ENCODE data around the gene SLC50A1. TPM values are rescaled to one million over a fixed set of nuclear protein-coding genes. Genes with fewer than 3 reads are reported as not detected.

SLC50A1 gene
- total RNA-seq, 2 donors from 2014 or later, result 3.7 to 10.0 TPM

DNA sequence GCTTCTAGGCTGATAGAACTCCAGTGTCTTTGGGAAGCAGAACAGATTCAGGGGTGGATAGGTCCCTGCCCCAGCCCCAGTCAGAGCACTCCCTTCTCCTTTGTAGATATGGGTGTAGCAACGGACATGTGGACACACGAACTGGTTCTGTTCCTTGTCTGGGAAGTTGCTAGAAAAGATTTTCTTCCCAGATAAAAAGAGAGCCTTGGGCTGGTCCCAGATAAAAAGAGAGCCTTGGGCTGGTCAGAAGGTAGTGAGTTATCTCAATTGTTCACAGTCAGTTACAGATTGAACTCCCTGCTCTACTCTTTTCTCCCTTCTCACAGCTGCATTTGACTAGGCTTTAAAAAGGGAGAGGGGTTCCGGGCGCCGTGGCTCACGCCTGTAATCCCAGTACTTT is 15.4 kb upstream of the SLC50A1 start:
- H3K4me1 ChIP-seq, result peaks cover 0 to 6% of the 10 kb centered on the region in 2 donors
- H3K27me3 ChIP-seq, result no peaks in the 10 kb centered on the region
- H3K9me3 ChIP-seq, result no peaks in the 10 kb centered on the region
- no peaks in the 10 kb centered on the region for H3K36me3 ChIP-seq
- DNase-seq (ENCODE audit: low spot score), result no peak
- no peak overlapping the region for H3K27ac ChIP-seq
- no peak overlapping the region for H3K4me3 ChIP-seq
- TF ChIP-seq, protein P1, sequence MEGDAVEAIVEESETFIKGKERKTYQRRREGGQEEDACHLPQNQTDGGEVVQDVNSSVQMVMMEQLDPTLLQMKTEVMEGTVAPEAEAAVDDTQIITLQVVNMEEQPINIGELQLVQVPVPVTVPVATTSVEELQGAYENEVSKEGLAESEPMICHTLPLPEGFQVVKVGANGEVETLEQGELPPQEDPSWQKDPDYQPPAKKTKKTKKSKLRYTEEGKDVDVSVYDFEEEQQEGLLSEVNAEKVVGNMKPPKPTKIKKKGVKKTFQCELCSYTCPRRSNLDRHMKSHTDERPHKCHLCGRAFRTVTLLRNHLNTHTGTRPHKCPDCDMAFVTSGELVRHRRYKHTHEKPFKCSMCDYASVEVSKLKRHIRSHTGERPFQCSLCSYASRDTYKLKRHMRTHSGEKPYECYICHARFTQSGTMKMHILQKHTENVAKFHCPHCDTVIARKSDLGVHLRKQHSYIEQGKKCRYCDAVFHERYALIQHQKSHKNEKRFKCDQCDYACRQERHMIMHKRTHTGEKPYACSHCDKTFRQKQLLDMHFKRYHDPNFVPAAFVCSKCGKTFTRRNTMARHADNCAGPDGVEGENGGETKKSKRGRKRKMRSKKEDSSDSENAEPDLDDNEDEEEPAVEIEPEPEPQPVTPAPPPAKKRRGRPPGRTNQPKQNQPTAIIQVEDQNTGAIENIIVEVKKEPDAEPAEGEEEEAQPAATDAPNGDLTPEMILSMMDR (IDR thresholded peaks at IDR 0.05), result no peak

DNA sequence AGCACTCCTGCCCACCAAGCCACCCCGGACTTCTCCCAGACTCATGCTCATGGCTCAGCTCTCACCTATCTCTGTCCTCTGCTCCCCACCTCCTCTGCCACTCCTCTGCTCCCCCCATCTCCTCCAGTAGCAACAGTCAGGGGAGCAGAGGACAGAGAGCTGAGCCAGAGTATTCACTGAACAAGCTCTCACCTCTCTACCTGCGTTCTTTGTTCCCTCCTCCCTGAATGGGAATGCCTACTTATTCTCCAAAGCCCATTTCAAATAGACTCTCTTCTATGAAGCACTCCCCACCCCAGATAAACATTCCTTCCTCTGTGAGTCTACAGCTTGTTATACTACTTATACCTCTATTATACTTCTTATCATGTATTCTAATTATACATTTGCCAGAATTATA is 14.4 kb upstream of the SLC50A1 start:
- Histone ChIP-seq H3K4me1 (peaks cover 0 to 15% of the 10 kb centered on the region in 2 donors), H3K4me3 (no peak overlapping the region), H3K27ac (no peak overlapping the region), H3K36me3 (no peaks in the 10 kb centered on the region), H3K27me3 (no peaks in the 10 kb centered on the region), H3K9me3 (no peaks in the 10 kb centered on the region)
- no peak for DNase-seq (ENCODE audit: low spot score)
- TF ChIP-seq, protein P1 (IDR thresholded peaks at IDR 0.05), result no peak

DNA sequence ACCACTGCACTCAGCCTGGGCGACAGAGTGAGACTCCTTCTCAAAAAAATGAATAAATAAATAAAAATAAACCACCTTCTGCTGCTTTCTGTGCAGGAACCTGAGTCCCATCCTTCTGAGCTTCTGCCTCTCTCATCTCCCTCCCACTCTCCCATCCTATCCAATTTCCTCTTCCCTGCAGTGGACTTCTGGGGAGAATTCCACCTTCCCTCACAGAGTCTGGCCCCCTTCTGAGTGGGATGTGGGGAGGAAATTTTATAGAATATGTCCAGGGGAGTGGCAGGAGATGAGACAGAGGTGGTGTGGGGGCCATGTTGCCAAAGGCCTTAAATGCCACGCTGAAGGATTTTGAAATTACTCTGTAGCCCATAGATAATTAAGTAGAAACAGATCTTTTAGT is 13.3 kb upstream of the SLC50A1 start:
- H3K36me3 ChIP-seq, result no peaks in the 10 kb centered on the region
- H3K9me3 ChIP-seq, result no peaks in the 10 kb centered on the region
- no peak overlapping the region for H3K27ac ChIP-seq
- TF ChIP-seq, protein P1 (IDR thresholded peaks at IDR 0.05), result no peak
- no peaks in the 10 kb centered on the region for H3K27me3 ChIP-seq
- no peak overlapping the region for H3K4me3 ChIP-seq
- no peak for DNase-seq (ENCODE audit: low spot score)
- peaks cover 0 to 26% of the 10 kb centered on the region in 2 donors for H3K4me1 ChIP-seq

DNA sequence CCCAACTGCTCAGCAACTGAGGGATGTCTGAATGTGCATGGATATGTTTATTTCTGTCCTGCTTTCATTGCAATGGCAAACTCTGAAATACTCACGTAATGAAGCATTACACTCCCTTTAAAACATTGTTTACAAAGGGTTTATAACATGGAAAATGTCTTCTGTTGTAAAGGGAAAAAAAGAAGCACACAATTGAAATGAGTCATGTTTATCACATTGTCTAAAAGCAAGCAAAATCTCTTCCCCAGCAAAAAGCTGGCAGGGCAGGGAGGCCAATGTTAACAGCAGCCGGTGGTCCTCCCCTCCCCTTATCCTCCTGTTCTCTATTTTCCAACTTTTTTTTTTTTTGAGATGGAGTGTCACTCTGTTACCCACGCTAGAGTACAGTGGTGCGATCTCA is 11.9 kb upstream of the SLC50A1 start:
- Histone ChIP-seq H3K4me3 (no peak overlapping the region), H3K27ac (peak overlapping the region in 1 of 2 donors; percentile 1), H3K9me3 (no peaks in the 10 kb centered on the region), H3K36me3 (no peaks in the 10 kb centered on the region), H3K27me3 (no peaks in the 10 kb centered on the region), H3K4me1 (peaks cover 0 to 36% of the 10 kb centered on the region in 2 donors)
- TF ChIP-seq, protein P1 (IDR thresholded peaks at IDR 0.05), result no peak
- no peak for DNase-seq (ENCODE audit: low spot score)

DNA sequence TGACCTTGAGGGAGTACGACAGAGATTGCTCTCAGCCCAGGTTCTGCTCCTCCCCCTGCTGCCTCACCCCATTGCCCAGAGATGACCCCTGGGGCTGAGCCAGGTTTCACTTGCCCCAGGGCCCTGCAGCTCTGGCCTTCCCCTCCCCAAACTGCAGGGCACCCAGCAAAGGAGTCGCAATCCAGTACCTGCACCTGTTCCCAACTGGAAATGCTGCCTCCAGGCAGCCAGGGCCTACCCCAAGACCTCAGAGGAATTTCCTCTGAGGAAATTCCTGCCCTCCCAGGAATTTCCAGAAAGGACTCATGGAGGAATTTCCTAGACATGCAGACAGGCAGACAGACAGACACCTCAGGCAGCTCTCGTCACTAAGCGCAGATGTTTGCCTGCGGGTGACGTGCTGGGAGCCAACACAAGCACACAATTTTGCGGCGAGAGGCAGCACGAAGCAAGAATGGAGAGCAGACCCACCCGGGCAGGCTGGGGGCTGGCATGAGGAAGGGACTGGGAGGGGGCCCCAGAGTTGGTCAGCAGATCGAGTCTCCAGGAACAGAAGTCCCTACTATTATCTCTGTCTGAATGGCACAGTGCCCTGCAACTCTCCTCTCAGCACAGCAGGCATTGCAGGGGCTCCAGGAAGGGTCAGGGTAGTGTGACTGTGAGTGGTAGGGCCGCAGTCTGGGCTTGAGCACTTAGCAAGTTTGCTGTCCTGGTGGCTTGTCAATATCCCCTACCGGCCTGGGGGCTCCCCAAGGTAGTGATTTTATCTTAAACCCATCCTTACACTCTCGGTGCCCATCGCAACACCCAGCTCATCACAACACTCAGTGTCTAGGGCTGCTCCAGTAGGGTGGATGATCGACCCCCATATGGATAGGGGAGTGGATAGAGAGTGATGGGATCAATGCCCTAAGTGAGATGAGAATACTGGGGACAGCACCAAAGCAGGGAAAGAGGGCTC is 10.9 kb upstream of the SLC50A1 start:
- H3K27ac ChIP-seq, result no peak overlapping the region
- no peaks in the 10 kb centered on the region for H3K36me3 ChIP-seq
- TF ChIP-seq, protein P1 (IDR thresholded peaks at IDR 0.05), result no peak
- H3K27me3 ChIP-seq, result no peaks in the 10 kb centered on the region
- DNase-seq (ENCODE audit: low spot score), result no peak
- H3K9me3 ChIP-seq, result no peaks in the 10 kb centered on the region
- H3K4me1 ChIP-seq, result peaks cover 0 to 46% of the 10 kb centered on the region in 2 donors
- H3K4me3 ChIP-seq, result no peak overlapping the region

All from right atrium auricular region (tissue), 2 donors.